H9 (cell line): ENCODE data around the gene PAGR1. TPM values are rescaled to one million over a fixed set of nuclear protein-coding genes. Genes with fewer than 3 reads are reported as not detected.

Experiments
- DNase-seq: peaks from one replicate; pipeline ENCODE4 v3.0.0-alpha.2; 2017
- H2AFZ ChIP-seq: one replicate; pipeline ENCODE4 v1.6.1; 2013; ENCODE audit warnings: mild to moderate bottlenecking, low read length, control low read depth, moderate library complexity
- H2AK5ac ChIP-seq: 2 replicates; pipeline ENCODE4 v1.6.1; 2013; ENCODE audit warnings: low read length, control low read depth, mixed read lengths; ENCODE audit not compliant: insufficient read length
- H2BK120ac ChIP-seq: one replicate; pipeline ENCODE4 v1.6.1; 2013; ENCODE audit warnings: low read depth, mild to moderate bottlenecking, low read length, control low read depth, inconsistent platforms; ENCODE audit not compliant: poor library complexity, severe bottlenecking
- H2BK12ac ChIP-seq: 2 replicates; pipeline ENCODE4 v1.6.1; 2013; ENCODE audit warnings: low read length, control low read depth, mixed read lengths, low read depth; ENCODE audit not compliant: insufficient read length
- H2BK15ac ChIP-seq: 2 replicates; pipeline ENCODE4 v1.6.1; 2013; ENCODE audit warnings: low read depth, low read length, control low read depth
- H2BK20ac ChIP-seq: one replicate; pipeline ENCODE4 v1.6.1; 2013; ENCODE audit warnings: low read depth, mild to moderate bottlenecking, low read length, control low read depth, inconsistent platforms; ENCODE audit not compliant: poor library complexity, severe bottlenecking
- H2BK5ac ChIP-seq: 2 replicates; pipeline ENCODE4 v1.6.1; 2013; ENCODE audit warnings: low read length, control low read depth, mixed read lengths; ENCODE audit not compliant: insufficient read length
- H3K14ac ChIP-seq: 2 replicates; pipeline ENCODE4 v1.6.1; 2013; ENCODE audit warnings: low read length, control low read depth; ENCODE audit not compliant: insufficient read depth
- H3K18ac ChIP-seq: 2 replicates; pipeline ENCODE4 v1.6.1; 2013; ENCODE audit warnings: low read depth, mild to moderate bottlenecking, mixed read lengths, low read length, control low read depth; ENCODE audit not compliant: insufficient read length
- H3K23ac ChIP-seq: 2 replicates; pipeline ENCODE4 v1.6.1; 2013; ENCODE audit warnings: low read length, control low read depth, mixed read lengths, low read depth; ENCODE audit not compliant: insufficient read length
- H3K23me2 ChIP-seq: 2 replicates; pipeline ENCODE4 v1.6.1; 2013; ENCODE audit warnings: low read depth, mild to moderate bottlenecking, mixed read lengths, low read length, control low read depth; ENCODE audit not compliant: insufficient read length, poor library complexity, severe bottlenecking
- H3K27ac ChIP-seq: 2 replicates; pipeline ENCODE4 v1.5.1; 2013; ENCODE audit warnings: low read length, control low read depth, mixed read lengths, low read depth; ENCODE audit not compliant: insufficient read length
- H3K27me3 ChIP-seq: 2 replicates; pipeline ENCODE4 v1.6.1; 2013; ENCODE audit warnings: low read length, control low read depth, inconsistent platforms; ENCODE audit not compliant: insufficient read depth
- H3K4ac ChIP-seq: 2 replicates; pipeline ENCODE4 v1.6.1; 2013; ENCODE audit warnings: low read depth, mild to moderate bottlenecking, control low read depth, inconsistent platforms, low read length, moderate library complexity
- H3K4me1 ChIP-seq: 2 replicates; pipeline ENCODE4 v1.6.1; 2013; ENCODE audit warnings: low read length, control low read depth, inconsistent platforms; ENCODE audit not compliant: insufficient read depth
- H3K4me2 ChIP-seq: 2 replicates; pipeline ENCODE4 v1.6.1; 2013; ENCODE audit warnings: low read length, control low read depth, mixed read lengths; ENCODE audit not compliant: insufficient read length, insufficient read depth
- H3K56ac ChIP-seq: 2 replicates; pipeline ENCODE4 v1.6.1; 2013; ENCODE audit warnings: low read depth, mild to moderate bottlenecking, mixed read lengths, low read length, control low read depth; ENCODE audit not compliant: insufficient read length
- H3K79me1 ChIP-seq: 2 replicates; pipeline ENCODE4 v1.6.1; 2013; ENCODE audit warnings: low read depth, mild to moderate bottlenecking, moderate library complexity, low read length, control low read depth, inconsistent platforms; ENCODE audit not compliant: insufficient read depth, poor library complexity, severe bottlenecking
- H3K79me2 ChIP-seq: 2 replicates; pipeline ENCODE4 v1.6.1; 2013; ENCODE audit warnings: low read length, control low read depth, inconsistent platforms; ENCODE audit not compliant: insufficient read depth
- H3K9ac ChIP-seq: 2 replicates; pipeline ENCODE4 v1.6.1; 2013; ENCODE audit warnings: low read length, control low read depth, mixed read lengths; ENCODE audit not compliant: insufficient read length; ENCODE audit errors: extremely low read depth
- H3K9me3 ChIP-seq: one replicate; pipeline ENCODE4 v1.6.1; 2013; ENCODE audit warnings: low read depth, low read length, inconsistent platforms; ENCODE audit not compliant: control insufficient read depth
- H3T11ph ChIP-seq: one replicate; pipeline ENCODE4 v1.6.1; 2013; ENCODE audit warnings: mild to moderate bottlenecking, low read length, control low read depth, inconsistent platforms
- H4K20me1 ChIP-seq: one replicate; pipeline ENCODE4 v1.6.1; 2013; ENCODE audit not compliant: control insufficient read depth, insufficient read length, insufficient read depth
- H4K5ac ChIP-seq: 2 replicates; pipeline ENCODE4 v1.6.1; 2013; ENCODE audit warnings: low read depth, mild to moderate bottlenecking, mixed read lengths, low read length, control low read depth; ENCODE audit not compliant: insufficient read length
- H4K8ac ChIP-seq: replicated peaks from 2 replicates; pipeline ENCODE4 v1.6.1; 2013; ENCODE audit warnings: low read length, control low read depth, mixed read lengths, low read depth; ENCODE audit not compliant: insufficient read length
- H4K91ac ChIP-seq: 2 replicates; pipeline ENCODE4 v1.6.1; 2013; ENCODE audit warnings: low read depth, mild to moderate bottlenecking, moderate library complexity, mixed read lengths, low read length, control low read depth; ENCODE audit not compliant: insufficient read length
- H3K27ac Mint-ChIP-seq, 3 experiments: 2 replicates in 2 of 3; 3 replicates in 1 of 3; pipeline ENCODE4 v1.8.0; 2020 to 2021; ENCODE audit warnings: mixed read lengths in 3 of 3, mild to moderate bottlenecking in 1 of 3, moderate library complexity in 1 of 3
- H3K27me3 Mint-ChIP-seq: 2 replicates; pipeline ENCODE4 v1.8.0; 2021; ENCODE audit warnings: low read depth, mild to moderate bottlenecking, moderate library complexity, mixed read lengths
- H3K36me3 Mint-ChIP-seq, 3 experiments: 2 replicates in 2 of 3; 3 replicates in 1 of 3; pipeline ENCODE4 v1.8.0; 2020 to 2021; ENCODE audit warnings: low read depth in 3 of 3, mixed read lengths in 3 of 3; ENCODE audit not compliant: insufficient read depth in 1 of 3
- H3K4me1 Mint-ChIP-seq, 2 experiments: 2 replicates each; pipeline ENCODE4 v1.8.0; 2020; ENCODE audit warnings: mixed read lengths in 2 of 2
- H3K4me3 Mint-ChIP-seq, 2 experiments: 2 replicates in 1 of 2; 3 replicates in 1 of 2; pipeline ENCODE4 v1.8.0; 2020 to 2021; ENCODE audit warnings: mild to moderate bottlenecking in 2 of 2, mixed read lengths in 2 of 2, moderate library complexity in 1 of 2
- H3K9me3 Mint-ChIP-seq, 2 experiments: 2 replicates in 1 of 2; 3 replicates in 1 of 2; pipeline ENCODE4 v1.8.0; 2020; ENCODE audit warnings: mild to moderate bottlenecking in 2 of 2, mixed read lengths in 2 of 2, moderate library complexity in 1 of 2
- WGBS: extraction: QIAGEN DNeasy Blood & Tissue Kit; methylation state at CpG from one replicate; pipeline ENCODE4 v1.1.7; 2013; ENCODE audit warnings: missing lambda C conversion rate, low lambda C conversion rate, mixed read lengths; ENCODE audit not compliant: insufficient read length; ENCODE audit errors: extremely low coverage; 5-methylcytosine and 5-hydroxymethylcytosine counted together
- total RNA-seq: library from RNA; stranded (reverse); gene quantifications from 2 replicates; pipeline ENCODE4 v1.2.1, GENCODE V29; 2021
- TF ChIP-seq, protein P1 (sequence below): fragments of 200-600 bp; sonication (generic); conservative IDR thresholded peaks from 3 replicates; pipeline ENCODE4 v1.8.0; 2021; ENCODE audit warnings: antibody characterized with exemption, mild to moderate bottlenecking

Gene PAGR1
- total RNA-seq, 1 experiment from 2014 or later = 65.3 TPM

DNA sequence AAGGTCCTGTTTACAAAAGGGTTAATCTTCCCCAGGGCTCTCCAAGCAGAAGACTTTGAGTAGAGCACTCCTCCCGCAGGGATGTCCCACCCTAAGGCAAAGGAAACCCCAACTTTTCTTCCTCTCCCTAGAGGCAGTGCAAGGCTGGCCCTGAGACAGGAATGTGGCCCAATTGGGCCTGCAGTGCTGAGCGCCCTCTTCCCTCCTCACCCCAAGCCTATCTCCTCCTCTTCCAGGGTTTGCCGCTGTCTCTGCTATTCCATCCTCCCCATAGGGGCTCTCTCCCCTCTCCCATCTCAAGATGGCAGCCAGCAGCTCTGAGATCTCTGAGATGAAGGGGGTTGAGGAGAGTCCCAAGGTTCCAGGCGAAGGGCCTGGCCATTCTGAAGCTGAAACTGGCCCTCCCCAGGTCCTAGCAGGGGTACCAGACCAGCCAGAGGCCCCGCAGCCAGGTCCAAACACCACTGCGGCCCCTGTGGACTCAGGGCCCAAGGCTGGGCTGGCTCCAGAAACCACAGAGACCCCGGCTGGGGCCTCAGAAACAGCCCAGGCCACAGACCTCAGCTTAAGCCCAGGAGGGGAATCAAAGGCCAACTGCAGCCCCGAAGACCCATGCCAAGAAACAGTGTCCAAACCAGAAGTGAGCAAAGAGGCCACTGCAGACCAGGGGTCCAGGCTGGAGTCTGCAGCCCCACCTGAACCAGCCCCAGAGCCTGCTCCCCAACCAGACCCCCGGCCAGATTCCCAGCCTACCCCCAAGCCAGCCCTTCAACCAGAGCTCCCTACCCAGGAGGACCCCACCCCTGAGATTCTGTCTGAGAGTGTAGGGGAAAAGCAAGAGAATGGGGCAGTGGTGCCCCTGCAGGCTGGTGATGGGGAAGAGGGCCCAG, 3.0 kb upstream of the PAGR1 start:
- Histone ChIP-seq H4K8ac (no peak overlapping the region), H3K79me1 (no peaks in the 10 kb centered on the region), H3K4me1 (peaks cover 6% of the 10 kb centered on the region; the same call in 1 of the 2 replicates), H3K4ac (no peak overlapping the region), H3K4me2 (peak overlapping the region; percentile 78), H3K9ac (peak overlapping the region; percentile 47), H2BK20ac (no peak overlapping the region), H3K18ac (no peak overlapping the region), H2BK120ac (no peak overlapping the region), H3K23ac (no peak overlapping the region), H4K20me1 (no peaks in the 10 kb centered on the region), H2BK5ac (no peak overlapping the region), H3K27me3 (no peaks in the 10 kb centered on the region), H4K5ac (no peak overlapping the region), H3K14ac (no peak overlapping the region; the same call in 1 of the 2 replicates), H3K23me2 (peaks cover 43% of the 10 kb centered on the region), H4K91ac (no peak overlapping the region), H3K56ac (no peak overlapping the region), H3T11ph (no peak overlapping the region), H2BK12ac (no peak overlapping the region), H2AK5ac (no peak overlapping the region), H3K79me2 (peaks cover 2% of the 10 kb centered on the region; the same call in 1 of the 2 replicates), H2AFZ (no peak overlapping the region), H2BK15ac (no peak overlapping the region), H3K9me3 (no peaks in the 10 kb centered on the region), H3K27ac (no peak overlapping the region)
- Mint-ChIP-seq H3K9me3 (no peaks in the 10 kb centered on the region; a peak in 2 of 5 replicates), H3K27me3 (no peaks in the 10 kb centered on the region; the same call in 1 of the 2 replicates), H3K4me3 (peak overlapping the region; percentile 80 to 96), H3K4me1 (peaks cover 51 to 70% of the 10 kb centered on the region in 2 experiments), H3K36me3 (peaks cover 15 to 30% (median 19%) of the 10 kb centered on the region in 3 experiments), H3K27ac (no peak overlapping the region; a peak in 1 of 7 replicates)
- TF ChIP-seq, protein P1, sequence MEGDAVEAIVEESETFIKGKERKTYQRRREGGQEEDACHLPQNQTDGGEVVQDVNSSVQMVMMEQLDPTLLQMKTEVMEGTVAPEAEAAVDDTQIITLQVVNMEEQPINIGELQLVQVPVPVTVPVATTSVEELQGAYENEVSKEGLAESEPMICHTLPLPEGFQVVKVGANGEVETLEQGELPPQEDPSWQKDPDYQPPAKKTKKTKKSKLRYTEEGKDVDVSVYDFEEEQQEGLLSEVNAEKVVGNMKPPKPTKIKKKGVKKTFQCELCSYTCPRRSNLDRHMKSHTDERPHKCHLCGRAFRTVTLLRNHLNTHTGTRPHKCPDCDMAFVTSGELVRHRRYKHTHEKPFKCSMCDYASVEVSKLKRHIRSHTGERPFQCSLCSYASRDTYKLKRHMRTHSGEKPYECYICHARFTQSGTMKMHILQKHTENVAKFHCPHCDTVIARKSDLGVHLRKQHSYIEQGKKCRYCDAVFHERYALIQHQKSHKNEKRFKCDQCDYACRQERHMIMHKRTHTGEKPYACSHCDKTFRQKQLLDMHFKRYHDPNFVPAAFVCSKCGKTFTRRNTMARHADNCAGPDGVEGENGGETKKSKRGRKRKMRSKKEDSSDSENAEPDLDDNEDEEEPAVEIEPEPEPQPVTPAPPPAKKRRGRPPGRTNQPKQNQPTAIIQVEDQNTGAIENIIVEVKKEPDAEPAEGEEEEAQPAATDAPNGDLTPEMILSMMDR = no peak
- no CpG with 5 or more reads among the region's 9 CpGs for WGBS
- DNase-seq = no peak
